GM19240 (cell line): ENCODE measurements around the gene FOXF1.

Source experiments
- DNase-seq: peaks from one replicate; pipeline ENCODE4 v3.0.0; 2011; ENCODE audit warnings: low spot score; ENCODE audit not compliant: insufficient read length

Gene FOXF1

DNA sequence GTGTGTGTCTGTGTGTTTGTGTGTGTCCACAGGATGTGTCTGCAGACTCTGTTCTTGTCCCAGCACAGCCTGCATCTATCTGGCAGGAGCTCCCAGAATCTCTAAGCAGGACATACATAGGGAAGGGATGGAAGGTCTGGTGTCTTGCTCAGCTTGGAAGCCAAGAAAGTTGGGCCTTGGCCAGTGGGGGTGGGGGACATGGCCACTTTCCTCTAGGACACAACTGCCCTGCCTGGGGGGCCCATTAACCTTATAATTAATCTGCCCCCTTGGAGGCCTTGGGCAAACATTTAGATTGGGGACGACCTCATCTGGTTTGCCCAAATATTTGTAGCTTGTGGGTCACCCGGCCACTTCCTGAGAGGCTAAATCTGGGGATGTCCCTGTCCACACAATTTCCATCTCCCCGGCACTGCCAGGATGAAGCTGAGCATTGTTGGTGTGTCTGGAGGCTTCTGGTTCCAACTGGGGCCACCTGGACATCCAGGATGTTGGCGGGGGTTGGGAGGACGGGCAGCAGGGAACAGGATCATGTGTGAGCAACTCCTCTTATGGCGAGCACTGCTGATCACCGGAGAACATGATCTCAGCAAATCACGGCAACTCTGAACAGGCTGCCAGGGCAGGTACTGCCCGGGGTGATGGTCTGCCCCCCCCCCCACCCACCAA is 17.2 kb upstream of the FOXF1 start:
- DNase-seq = no peak

- no peak for DNase-seq
Observed at GRCh38 chr16:86494039-86494564, 16.2 kb upstream of the FOXF1 start.

DNA sequence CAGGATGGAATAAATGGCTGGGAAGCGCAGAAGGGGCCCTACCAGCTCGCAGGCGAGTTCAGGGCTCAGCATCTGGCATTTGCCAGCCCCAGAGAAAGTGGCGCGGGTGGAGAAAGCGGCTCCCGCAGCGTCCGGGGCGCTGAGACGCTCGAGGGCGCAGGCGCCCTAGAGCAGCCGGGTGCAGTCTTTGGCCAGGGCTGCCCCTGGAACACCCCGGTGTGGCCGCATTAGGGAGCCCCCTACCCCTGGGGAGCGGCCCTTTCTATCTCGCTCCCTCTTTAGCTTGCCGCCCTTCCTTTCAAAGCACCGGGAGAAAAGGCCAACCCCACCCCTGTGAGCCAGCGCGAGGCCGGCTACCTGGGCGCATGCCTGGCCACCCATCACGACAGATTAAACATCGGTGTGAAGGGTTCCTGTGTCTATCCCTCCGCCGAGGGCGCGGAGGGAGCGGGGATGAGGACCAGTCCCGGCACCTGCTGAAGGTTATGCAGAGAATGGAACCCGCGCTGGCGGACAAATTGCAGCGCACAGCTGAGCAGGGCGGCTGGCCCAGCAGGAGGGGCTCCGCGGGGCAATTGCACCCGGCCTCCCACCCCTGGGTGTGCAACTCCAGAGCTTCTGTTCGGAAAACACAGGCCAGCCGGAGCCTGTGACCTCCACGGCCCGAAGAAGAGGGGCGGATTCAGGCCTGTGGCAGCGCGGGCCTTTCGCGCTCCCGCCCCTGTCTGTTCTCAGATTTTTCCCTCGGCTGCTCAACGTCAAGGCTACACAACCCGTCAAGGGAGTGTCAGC is 15.6 kb upstream of the FOXF1 start:
- DNase-seq = no peak

- no peak for DNase-seq
Observed at GRCh38 chr16:86495357-86495701, 15.0 kb upstream of the FOXF1 start.

GRCh38 chr16:86495756-86496261 is 14.5 kb upstream of the FOXF1 start:
- DNase-seq = no peak

- DNase-seq = no peak
Observed at GRCh38 chr16:86496262-86496928, 13.9 kb upstream of the FOXF1 start.

- DNase-seq = no peak
Observed at GRCh38 chr16:86496929-86497461, 13.3 kb upstream of the FOXF1 start.

DNA sequence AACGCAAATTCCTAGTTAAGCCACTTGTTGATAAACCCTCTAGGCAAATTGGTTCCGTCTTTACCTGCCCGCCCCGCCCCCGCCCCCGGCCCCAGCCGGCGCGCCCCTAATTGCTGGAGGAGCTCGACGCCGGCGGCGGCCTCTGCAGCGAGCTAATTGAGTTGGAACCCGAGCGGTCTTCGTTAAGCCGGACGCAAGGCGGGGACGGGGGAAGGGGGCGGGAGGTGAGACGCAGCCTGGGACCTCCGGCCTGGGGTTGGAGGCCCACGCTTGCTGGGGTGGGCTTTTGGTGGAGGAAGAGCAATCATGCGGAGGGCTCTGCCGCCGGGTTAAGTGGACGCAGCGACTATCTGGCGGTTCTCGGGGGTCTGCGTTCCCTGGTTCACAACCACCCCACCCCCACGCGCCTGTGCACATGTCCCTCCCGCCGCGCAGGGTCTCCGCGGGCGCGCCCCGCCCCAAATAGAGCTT is 12.7 kb upstream of the FOXF1 start:
- no peak for DNase-seq

GRCh38 chr16:86498155-86498670 is 12.1 kb upstream of the FOXF1 start:
- no peak for DNase-seq

- no peak for DNase-seq
Observed at GRCh38 chr16:86498671-86499439, 11.5 kb upstream of the FOXF1 start.

GRCh38 chr16:86499440-86499786 is 10.9 kb upstream of the FOXF1 start:
- DNase-seq = no peak

DNA sequence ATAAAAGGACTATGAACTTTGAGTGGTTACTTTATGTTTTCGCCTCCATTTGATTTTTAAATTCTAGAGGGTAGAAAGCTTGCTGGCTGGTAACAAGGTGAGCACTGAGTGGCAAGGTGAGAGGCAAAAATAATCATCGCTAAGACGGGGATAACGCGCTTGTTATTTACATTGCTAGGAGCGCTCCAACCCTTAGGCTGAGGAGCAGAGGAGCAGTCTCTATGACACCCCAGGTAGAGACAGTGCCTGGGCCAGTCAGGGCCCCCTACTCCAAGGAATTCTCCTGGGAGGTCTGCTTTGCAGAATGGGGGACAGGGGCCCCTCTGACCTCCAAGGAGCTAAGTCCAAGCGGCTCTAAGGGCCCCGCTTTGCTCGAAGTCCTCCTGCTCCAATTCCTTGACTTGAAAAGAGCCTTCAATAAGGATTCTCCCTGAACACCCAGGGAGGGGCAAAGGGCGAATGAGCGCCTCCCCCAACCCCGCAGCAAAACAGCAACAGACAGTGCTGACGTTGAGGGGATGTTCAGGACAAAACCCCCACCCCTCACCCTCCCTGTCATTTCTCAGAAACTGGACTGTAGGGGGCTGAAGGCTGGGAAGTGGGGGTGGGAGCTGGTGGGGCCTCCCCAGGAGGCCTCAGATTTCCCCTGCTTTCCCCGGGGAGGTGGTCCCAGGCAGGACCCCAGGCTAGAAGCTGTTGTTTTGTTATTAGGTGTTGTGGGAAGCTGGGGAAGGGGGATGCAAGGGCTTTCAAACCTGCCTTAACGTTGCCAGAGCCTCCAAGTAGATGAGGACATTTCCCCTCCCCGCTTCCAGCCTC is 10.2 kb upstream of the FOXF1 start:
- no peak for DNase-seq

- no peak for DNase-seq
Observed at GRCh38 chr16:86500708-86501510, 9.4 kb upstream of the FOXF1 start.

DNA sequence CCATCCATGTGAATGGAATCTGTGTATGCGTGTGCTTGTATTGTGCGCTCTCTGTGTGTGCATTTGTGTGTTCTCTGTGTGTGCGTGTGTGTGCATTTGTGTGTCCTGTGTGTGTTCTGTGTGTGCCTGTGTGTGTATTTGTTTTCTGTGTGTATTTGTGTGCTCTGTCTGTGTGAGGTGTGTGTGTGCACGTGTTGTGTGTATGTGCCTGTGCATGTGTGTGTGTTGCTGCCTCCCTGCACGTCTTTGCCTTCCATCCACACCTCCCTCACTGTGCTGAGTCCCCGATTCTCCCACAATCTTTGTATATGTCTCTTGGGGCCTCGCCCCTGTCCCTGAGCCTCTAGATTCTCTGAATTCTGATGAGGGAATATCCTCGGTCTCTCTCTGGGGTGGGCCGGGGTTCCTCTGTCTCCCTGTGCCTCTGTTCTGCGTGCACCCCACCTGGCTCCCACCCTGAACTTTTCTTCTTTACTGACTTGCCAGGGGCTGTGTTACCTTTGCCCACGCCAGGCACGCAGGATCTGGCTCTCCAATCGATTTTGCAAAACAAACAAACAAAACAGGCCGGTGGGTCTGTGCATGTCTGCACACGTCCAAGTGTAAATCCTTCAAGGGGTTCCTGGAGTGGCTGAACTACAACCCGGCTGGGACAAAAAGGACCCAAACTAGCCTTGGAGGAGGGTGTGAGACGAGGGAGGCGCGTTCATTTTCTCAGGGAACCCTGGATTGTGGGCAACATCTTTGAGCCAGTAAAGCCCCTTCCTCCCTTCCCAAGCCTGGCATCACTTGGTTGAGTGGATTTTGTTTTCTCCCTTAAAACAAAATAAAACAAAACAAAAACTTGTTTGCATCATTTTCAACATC is 8.1 kb upstream of the FOXF1 start:
- DNase-seq = no peak

DNA sequence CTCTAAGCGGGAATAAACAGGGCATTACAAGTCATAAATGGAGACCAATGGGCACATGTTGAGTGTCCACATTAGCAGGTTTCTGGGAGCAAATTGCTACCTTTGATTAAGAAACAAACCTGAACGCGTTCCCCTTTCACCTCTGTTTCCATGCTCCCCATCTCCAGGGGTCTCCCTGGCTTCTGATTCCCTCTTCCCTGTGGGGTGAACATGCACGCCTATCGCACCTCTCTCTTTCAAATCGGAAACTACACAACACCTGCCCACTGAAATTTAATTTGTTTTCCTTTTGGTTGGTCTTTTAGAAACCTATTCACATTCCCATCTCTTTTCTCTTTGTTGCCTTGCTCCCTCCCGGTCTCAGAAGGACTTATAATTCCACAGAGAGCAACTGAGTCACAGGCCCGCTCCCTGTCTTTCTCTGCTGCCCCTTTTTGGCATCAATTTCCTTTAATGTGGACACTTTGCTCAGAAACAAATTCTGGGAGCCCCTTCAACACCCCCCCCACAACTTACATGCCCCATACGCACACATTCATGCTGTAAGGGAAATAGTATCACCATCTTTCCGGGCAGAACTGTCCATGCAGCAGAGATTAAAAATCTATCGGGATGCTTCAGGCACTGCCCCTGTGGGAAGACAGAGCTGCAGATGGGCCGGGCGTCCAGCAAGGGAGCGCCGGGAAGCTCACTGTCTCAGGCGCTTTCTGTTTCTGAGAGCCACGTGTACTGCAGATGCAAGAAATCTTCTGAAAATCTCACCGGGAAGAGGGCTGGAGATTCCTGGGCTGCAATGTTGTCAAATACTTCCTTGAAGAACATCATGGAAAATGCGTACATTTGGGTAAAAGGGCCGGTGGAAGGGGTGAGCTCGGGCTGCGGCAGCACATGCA is 7.2 kb upstream of the FOXF1 start:
- DNase-seq = no peak

GRCh38 chr16:86503830-86504229 is 6.5 kb upstream of the FOXF1 start:
- no peak for DNase-seq
